ENCODE results near the gene ZNF185.
A peak's percentile ranks its signal among the peaks of the same experiment; 100 is the strongest.

Gene ZNF185

GRCh38 chrX:152941328-152942076, 43.6 kb downstream of the ZNF185 start:
- peak overlapping the region; percentile 59 for H3K9ac ChIP-seq (ENCODE audit: low read depth, low read length)
- no peaks in the 10 kb centered on the region for H3K36me3 ChIP-seq (ENCODE audit: insufficient read depth, low read length)
- no peaks in the 10 kb centered on the region for H3K9me3 ChIP-seq (ENCODE audit: control insufficient read depth, insufficient read depth, low read length)
- H3K4me1 ChIP-seq (ENCODE audit: insufficient read depth, low read length): peaks cover 3% of the 10 kb centered on the region

GRCh38 chrX:152942077-152942442, 44.2 kb downstream of the ZNF185 start:
- no peaks in the 10 kb centered on the region for H3K9me3 ChIP-seq (ENCODE audit: control insufficient read depth, insufficient read depth, low read length)
- H3K36me3 ChIP-seq (ENCODE audit: insufficient read depth, low read length): no peaks in the 10 kb centered on the region
- H3K4me1 ChIP-seq (ENCODE audit: insufficient read depth, low read length): peaks cover 3% of the 10 kb centered on the region
- H3K9ac ChIP-seq (ENCODE audit: low read depth, low read length): peak overlapping the region; percentile 59

- Histone ChIP-seq H3K9me3 (ENCODE audit: control insufficient read depth, insufficient read depth, low read length) (no peaks in the 10 kb centered on the region), H3K36me3 (ENCODE audit: insufficient read depth, low read length) (no peaks in the 10 kb centered on the region), H3K9ac (ENCODE audit: low read depth, low read length) (no peak overlapping the region), H3K4me1 (ENCODE audit: insufficient read depth, low read length) (peaks cover 3% of the 10 kb centered on the region)
These were observed 46.0 kb downstream of the ZNF185 start for GRCh38 chrX:152943826-152944225.

GRCh38 chrX:152945021-152945979, 47.4 kb downstream of the ZNF185 start:
- Histone ChIP-seq H3K9ac (ENCODE audit: low read depth, low read length) (no peak overlapping the region), H3K4me1 (ENCODE audit: insufficient read depth, low read length) (no peaks in the 10 kb centered on the region), H3K9me3 (ENCODE audit: control insufficient read depth, insufficient read depth, low read length) (no peaks in the 10 kb centered on the region), H3K36me3 (ENCODE audit: insufficient read depth, low read length) (no peaks in the 10 kb centered on the region)

GRCh38 chrX:152946681-152947080, 48.8 kb downstream of the ZNF185 start:
- Histone ChIP-seq H3K36me3 (ENCODE audit: insufficient read depth, low read length) (no peaks in the 10 kb centered on the region), H3K9ac (ENCODE audit: low read depth, low read length) (no peak overlapping the region), H3K9me3 (ENCODE audit: control insufficient read depth, insufficient read depth, low read length) (no peaks in the 10 kb centered on the region), H3K4me1 (ENCODE audit: insufficient read depth, low read length) (no peaks in the 10 kb centered on the region)
